K562 (cell line): ENCODE measurements around the gene RABGAP1L. TPM values are rescaled to one million over a fixed set of nuclear protein-coding genes. Genes with fewer than 3 reads are reported as not detected.

Experiments used
- ATAC-seq: fragments of 200-7000 bp; cut with Tn5 transposase; 3 replicates; pipeline ENCODE4 v1.9.1; 2020; ENCODE audit warnings: moderate library complexity
- BruUV-seq: library from RNA; stranded (reverse); fragments of 400-500 nt; replicated peaks from 2 replicates; lab custom pipeline; 2021; lab: Mats Ljungman, UMichigan
- CTCF ChIA-PET: fragments of 300-600 bp; formaldehyde crosslinking; extraction: SDS; loops from one replicate; lab custom pipeline; 2021; ENCODE audit warnings: low intra/inter-chr PET ratio; lab: Yijun Ruan, JAX
- POLR2A ChIA-PET: fragments of 300-600, 350-650 bp; sonication (Branson Sonifier 250); formaldehyde crosslinking; extraction: SDS; loops from one replicate; lab custom pipeline; 2021; ENCODE audit warnings: antibody characterized with exemption, inconsistent platforms; lab: Yijun Ruan, JAX
- DNase-seq, 4 experiments: peaks; one replicate each; pipeline versions ENCODE4 v3.0.0 to v3.0.0-alpha.2; 2011 to 2018; ENCODE audit warnings: low spot score in 3 of 4, mixed read lengths in 3 of 4; ENCODE audit errors: extremely low read depth in 1 of 4
- FAIRE-seq: peaks from 2 replicates; lab custom pipeline; 2011; peaks lifted over from hg19 to GRCh38; lab: Jason Lieb, UNC
- H2AFZ ChIP-seq: 2 replicates; pipeline ENCODE4 v1.6.0; 2011; ENCODE audit warnings: low read depth, low read length, control low read depth, inconsistent platforms
- H3K27ac ChIP-seq: fragments of 200-600 bp; 3 replicates; pipeline ENCODE4 v1.8.0; 2011; ENCODE audit warnings: low read depth, mild to moderate bottlenecking, control low read depth, inconsistent platforms, low read length, moderate library complexity, mixed read lengths; ENCODE audit errors: extremely low read depth
- H3K27me3 ChIP-seq, 2 experiments: fragments of 300-600 bp in 1 of 2; 2 replicates in 1 of 2; 3 replicates in 1 of 2; pipeline versions ENCODE4 v1.6.0 to v1.8.0; 2011; ENCODE audit warnings: inconsistent platforms in 2 of 2, low read length in 2 of 2, mild to moderate bottlenecking in 1 of 2, mixed read lengths in 1 of 2, moderate library complexity in 1 of 2; ENCODE audit not compliant: control insufficient read depth in 2 of 2, insufficient read depth in 2 of 2
- H3K36me3 ChIP-seq: fragments of 300-600 bp; 3 replicates; pipeline ENCODE4 v1.8.0; 2011; ENCODE audit warnings: mild to moderate bottlenecking, low read length, inconsistent platforms; ENCODE audit not compliant: control insufficient read depth, insufficient read depth
- H3K4me1 ChIP-seq, 2 experiments: fragments of 200-600 bp in 1 of 2; replicated peaks in 1 of 2; 2 replicates in 1 of 2; 3 replicates in 1 of 2; pipeline versions ENCODE4 v1.5.1 to v1.8.0; 2011; ENCODE audit warnings: inconsistent platforms in 2 of 2, low read length in 2 of 2, mild to moderate bottlenecking in 1 of 2, mixed read lengths in 1 of 2, moderate library complexity in 1 of 2; ENCODE audit not compliant: control insufficient read depth in 2 of 2, insufficient read depth in 2 of 2
- H3K4me2 ChIP-seq: 2 replicates; pipeline ENCODE4 v1.6.1; 2011; ENCODE audit warnings: low read length, control low read depth, inconsistent platforms, mixed read lengths; ENCODE audit not compliant: insufficient read depth
- H3K4me3 ChIP-seq: fragments of 200-600 bp; sonication (generic), shearing (Covaris generic); 2 replicates; pipeline ENCODE4 v1.5.1; 2016; ENCODE audit warnings: control low read depth, inconsistent platforms
- H3K79me2 ChIP-seq: fragments of 200-600 bp; 3 replicates; pipeline ENCODE4 v1.8.0; 2011; ENCODE audit warnings: low read length, inconsistent platforms; ENCODE audit not compliant: control insufficient read depth, insufficient read depth
- H3K9ac ChIP-seq, 2 experiments: 2 replicates each; pipeline versions ENCODE4 v1.6.0 to v1.6.1; 2011; ENCODE audit warnings: low read depth in 2 of 2, low read length in 2 of 2, control low read depth in 1 of 2, inconsistent platforms in 1 of 2, mild to moderate bottlenecking in 1 of 2, mixed read lengths in 1 of 2; ENCODE audit not compliant: insufficient read depth in 1 of 2
- H3K9me1 ChIP-seq: one replicate; pipeline ENCODE4 v1.6.0; 2011; ENCODE audit warnings: inconsistent platforms, mild to moderate bottlenecking, low read length, moderate library complexity; ENCODE audit not compliant: control insufficient read depth, insufficient read depth
- H3K9me3 ChIP-seq: replicated peaks from 2 replicates; pipeline ENCODE4 v1.5.1; 2011; ENCODE audit warnings: low read depth, low read length, inconsistent platforms; ENCODE audit not compliant: control insufficient read depth, insufficient read depth
- H4K20me1 ChIP-seq: replicated peaks from 2 replicates; pipeline ENCODE4 v1.6.1; 2011; ENCODE audit warnings: low read length, inconsistent platforms, mixed read lengths; ENCODE audit not compliant: control insufficient read depth, insufficient read depth
- CBFA2T2 ChIP-seq: fragments of 450-650 bp; conservative IDR thresholded peaks from 2 replicates; pipeline ENCODE4 v1.6.1; 2017; ENCODE audit warnings: mild to moderate bottlenecking
- DIDO1 ChIP-seq: fragments of 450-650 bp; IDR thresholded peaks from 2 replicates; pipeline ENCODE4 v1.6.1; 2016; ENCODE audit warnings: low read depth, missing biosample characterization, missing genetic modification characterization
- FOXA3 ChIP-seq, 2 experiments: fragments of 450-650 bp in 1 of 2; sonication (generic) in 1 of 2; formaldehyde crosslinking; IDR thresholded peaks in 1 of 2; conservative IDR thresholded peaks in 1 of 2; 2 replicates each; pipeline versions ENCODE4 v1.4.0 to v1.8.0; 2020 to 2022; ENCODE audit warnings: mild to moderate bottlenecking in 2 of 2, missing genetic modification reagents in 1 of 2
- GTF2E2 ChIP-seq: fragments of 200-800 bp; sonication (Bioruptor generic); IDR thresholded peaks from 2 replicates; pipeline ENCODE4 v1.6.1; 2016; ENCODE audit warnings: missing genetic modification characterization, missing compliant biosample characterization
- HDAC3 ChIP-seq: fragments of 450-650 bp; IDR thresholded peaks from 2 replicates; pipeline ENCODE4 v1.6.1; 2018; ENCODE audit warnings: borderline replicate concordance, mild to moderate bottlenecking, moderate library complexity; ENCODE audit not compliant: partially characterized antibody
- PTTG1 ChIP-seq: fragments of 450-650 bp; IDR thresholded peaks from 2 replicates; pipeline ENCODE4 v1.6.1; 2016; ENCODE audit warnings: low read depth, mild to moderate bottlenecking, missing genetic modification characterization, missing compliant biosample characterization
- REST ChIP-seq, 2 experiments: fragments of 450-650 bp; formaldehyde crosslinking in 1 of 2; IDR thresholded peaks; 2 replicates each; pipeline versions ENCODE4 v1.4.0 to v1.6.1; 2014 to 2020; ENCODE audit warnings: mild to moderate bottlenecking in 2 of 2, borderline replicate concordance in 1 of 2, low read depth in 1 of 2
- SMC3 ChIP-seq: conservative IDR thresholded peaks from 2 replicates; pipeline ENCODE4 v1.6.1; 2011; ENCODE audit warnings: low read depth, low read length, improper control_type of control experiment; ENCODE audit not compliant: insufficient read depth
- TAF1 ChIP-seq: IDR thresholded peaks from 2 replicates; pipeline ENCODE4 v1.6.1; 2011; ENCODE audit warnings: mild to moderate bottlenecking, low read length, moderate library complexity; ENCODE audit not compliant: insufficient read depth, control insufficient read depth, severe bottlenecking; ENCODE audit errors: extremely low read depth
- TCF15 ChIP-seq: fragments of 250-450 bp; sonication (Bioruptor Pico); IDR thresholded peaks from 2 replicates; pipeline ENCODE4 v1.8.0; 2022; ENCODE audit warnings: moderate library complexity, mild to moderate bottlenecking, inconsistent platforms
- TEAD1 ChIP-seq, 2 experiments: fragments of 450-650 bp in 1 of 2; sonication (generic) in 1 of 2; formaldehyde crosslinking; IDR thresholded peaks; 2 replicates each; pipeline versions ENCODE4 v1.4.0 to v1.8.0; 2020 to 2022; ENCODE audit warnings: mild to moderate bottlenecking in 2 of 2, missing genetic modification reagents in 1 of 2
- ZNF695 ChIP-seq: fragments of 450-650 bp; formaldehyde crosslinking; IDR thresholded peaks from 2 replicates; pipeline ENCODE4 v1.4.0; 2020; ENCODE audit warnings: mild to moderate bottlenecking, moderate library complexity
- ZSCAN32 ChIP-seq: fragments of 450-650 bp; formaldehyde crosslinking; IDR thresholded peaks from 2 replicates; pipeline ENCODE4 v1.4.0; 2020; ENCODE audit warnings: mild to moderate bottlenecking, moderate library complexity
- WGBS: fragments of 100-300 bp; shearing (Covaris generic); methylation state at CpG from one replicate; pipeline ENCODE4 v1.1.6; 2016; ENCODE audit warnings: low coverage, mixed read lengths; ENCODE audit not compliant: insufficient coverage; ENCODE audit errors: missing lambda C conversion rate; 5-methylcytosine and 5-hydroxymethylcytosine counted together
- in situ Hi-C: fragments of 300-500 bp; cut with MboI; formaldehyde crosslinking; loops from 4 replicates; pipeline ENCODE4 v1.15.0; 2018; ENCODE audit warnings: inconsistent platforms, mixed read lengths
- intact Hi-C: fragments of 100-400 bp; cut with micrococcal nuclease; formaldehyde crosslinking; loops from 2 replicates; pipeline ENCODE4 v1.14.2; 2022
- polyA plus RNA-seq, 8 experiments: library from polyadenylated mRNA; depleted of rRNA in 4 of 8; stranded (reverse) in 5 of 8; unstranded in 3 of 8; fragments of >200 nt; fragmentation: Nextera tagmentation in 2 of 8; fragmentation: Illumina TruSeq in 1 of 8; extraction: Ambion mirVana in 2 of 8; extraction: Trizol in 1 of 8; gene quantifications; 2 replicates each; pipeline versions ENCODE4 v1.2.1 to v1.2.3, GENCODE V29; 2011 to 2014; ENCODE audit warnings: inconsistent platforms in 1 of 8, missing spikeins in 1 of 8
- total RNA-seq, 7 experiments: library from RNA; depleted of rRNA in 6 of 7; stranded (reverse); fragments of >200 nt in 6 of 7; fragmentation: Illumina TruSeq in 2 of 7; extraction: Trizol in 2 of 7; gene quantifications; 2 replicates each; pipeline versions ENCODE4 v1.2.1 to v1.2.3, GENCODE V29; 2011 to 2021; ENCODE audit warnings: low replicate concordance in 1 of 7

Gene RABGAP1L
- total and polyA plus RNA-seq, 9 of the 15 experiments (the other 6 are each of a cell fraction or from before 2014, with no cell fraction given), result 16.5 to 44.9 (median 26.7) TPM

- H3K9me1 ChIP-seq, result no peaks in the 10 kb centered on the region
- H3K9ac ChIP-seq, result no peak overlapping the region
- no peak overlapping the region for H3K4me2 ChIP-seq
- H3K27me3 ChIP-seq, result no peaks in the 10 kb centered on the region
- no peak overlapping the region for H2AFZ ChIP-seq
- H3K4me1 ChIP-seq, result no peaks in the 10 kb centered on the region; a peak in 1 of 5 replicates
- ATAC-seq (peak; percentile 91), DNase-seq (peak in 3 of 4 experiments; percentile 19 to 65 (median 35)), FAIRE-seq (no peak)
- no peak overlapping the region for H3K27ac ChIP-seq
- peaks cover 5% of the 10 kb centered on the region; the same call in 1 of the 3 replicates for H3K36me3 ChIP-seq
- intact Hi-C loops (loop anchor here (10.0 kb wide), 1 partner anchor 1513 kb away; no protein-coding TSS in a partner anchor), in situ Hi-C loops (loop anchor here (25.0 kb wide), 1 partner anchor 729 kb away; the partner anchor contains the start of gene CACYBP)
- 12% methylated on average over 1 of the region's 1 CpG for WGBS
- H3K4me3 ChIP-seq, result no peak overlapping the region
- H4K20me1 ChIP-seq, result no peaks in the 10 kb centered on the region
- CTCF ChIA-PET, result interaction anchor here (0.7 to 3.3 kb wide), 3 partner anchors 468 to 1062 kb away, joined by 3 to 26 read pairs (median 10); no protein-coding TSS in a partner anchor
- BruUV-seq, result no TSS peak
- no peaks in the 10 kb centered on the region for H3K9me3 ChIP-seq
- no peaks in the 10 kb centered on the region for H3K79me2 ChIP-seq
- POLR2A ChIA-PET, result no interaction called here
- TF ChIP-seq DIDO1 (tag) (no peak), TAF1 (no peak), PTTG1 (tag) (no peak), GTF2E2 (no peak), ZNF695 (CRISPR knock-in tag) (no peak), FOXA3 (CRISPR knock-in tag; conservative IDR thresholded peaks at IDR 0.05 in 1 of 2, IDR thresholded peaks at IDR 0.05 in 1 of 2) (peak in 1 of 2 experiments; percentile 17; a peak in 1 of 4 replicates), CBFA2T2 (no peak), TEAD1 (CRISPR knock-in tag; IDR thresholded peaks at IDR 0.05) (peak in 1 of 2 experiments; percentile 52; a peak in 1 of 4 replicates), HDAC3 (no peak), SMC3 (peak; percentile 63; the same call in 1 of the 2 replicates), TCF15 (CRISPR knock-in tag) (no peak), REST (IDR thresholded peaks at IDR 0.05; ENCODE audit: borderline replicate concordance) (peak; percentile 36; the same call in 1 of the 2 replicates), REST (CRISPR knock-in tag; IDR thresholded peaks at IDR 0.05; ENCODE audit: low read depth) (no peak), ZSCAN32 (CRISPR knock-in tag) (no peak)
Measured at GRCh38 chr1:174258148-174258550, 98.8 kb downstream of the RABGAP1L start.
